ENCODE data around the gene SGMS1.

Gene SGMS1

GRCh38 chr10:50387007-50387731 is 236.6 kb downstream of the SGMS1 start:
- TF ChIP-seq, protein P1, sequence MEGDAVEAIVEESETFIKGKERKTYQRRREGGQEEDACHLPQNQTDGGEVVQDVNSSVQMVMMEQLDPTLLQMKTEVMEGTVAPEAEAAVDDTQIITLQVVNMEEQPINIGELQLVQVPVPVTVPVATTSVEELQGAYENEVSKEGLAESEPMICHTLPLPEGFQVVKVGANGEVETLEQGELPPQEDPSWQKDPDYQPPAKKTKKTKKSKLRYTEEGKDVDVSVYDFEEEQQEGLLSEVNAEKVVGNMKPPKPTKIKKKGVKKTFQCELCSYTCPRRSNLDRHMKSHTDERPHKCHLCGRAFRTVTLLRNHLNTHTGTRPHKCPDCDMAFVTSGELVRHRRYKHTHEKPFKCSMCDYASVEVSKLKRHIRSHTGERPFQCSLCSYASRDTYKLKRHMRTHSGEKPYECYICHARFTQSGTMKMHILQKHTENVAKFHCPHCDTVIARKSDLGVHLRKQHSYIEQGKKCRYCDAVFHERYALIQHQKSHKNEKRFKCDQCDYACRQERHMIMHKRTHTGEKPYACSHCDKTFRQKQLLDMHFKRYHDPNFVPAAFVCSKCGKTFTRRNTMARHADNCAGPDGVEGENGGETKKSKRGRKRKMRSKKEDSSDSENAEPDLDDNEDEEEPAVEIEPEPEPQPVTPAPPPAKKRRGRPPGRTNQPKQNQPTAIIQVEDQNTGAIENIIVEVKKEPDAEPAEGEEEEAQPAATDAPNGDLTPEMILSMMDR (IDR thresholded peaks at IDR 0.05; ENCODE audit: low read depth, low read length, missing control alignments) = no peak
- H3K4me3 ChIP-seq (ENCODE audit: low read depth, low read length) = no peak overlapping the region
- no peak for DNase-seq (ENCODE audit: low read depth)

DNA sequence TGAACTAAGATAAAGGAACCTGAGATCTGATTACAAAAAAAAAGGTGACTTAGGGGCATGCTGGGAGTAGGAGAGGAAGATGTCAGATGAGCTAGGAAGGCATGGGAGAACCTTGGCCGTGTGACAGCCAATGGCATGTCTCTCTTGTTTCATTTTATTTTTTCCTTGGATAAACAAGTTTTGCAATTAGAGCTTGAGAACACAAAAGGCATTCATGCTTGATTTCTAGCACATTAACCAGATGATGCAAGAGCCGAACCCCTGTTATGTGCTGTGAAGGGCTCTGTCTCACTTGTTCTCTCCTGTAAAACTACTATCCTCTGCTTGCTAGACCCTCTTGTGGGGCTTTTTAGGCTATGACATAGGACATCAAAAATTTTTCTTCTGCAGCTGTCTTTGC is 238.1 kb downstream of the SGMS1 start:
- TF ChIP-seq, protein P1 (IDR thresholded peaks at IDR 0.05; ENCODE audit: low read depth, low read length, missing control alignments) = no peak
- DNase-seq (ENCODE audit: low read depth) = no peak
- no peak overlapping the region for H3K4me3 ChIP-seq (ENCODE audit: low read depth, low read length)

DNA sequence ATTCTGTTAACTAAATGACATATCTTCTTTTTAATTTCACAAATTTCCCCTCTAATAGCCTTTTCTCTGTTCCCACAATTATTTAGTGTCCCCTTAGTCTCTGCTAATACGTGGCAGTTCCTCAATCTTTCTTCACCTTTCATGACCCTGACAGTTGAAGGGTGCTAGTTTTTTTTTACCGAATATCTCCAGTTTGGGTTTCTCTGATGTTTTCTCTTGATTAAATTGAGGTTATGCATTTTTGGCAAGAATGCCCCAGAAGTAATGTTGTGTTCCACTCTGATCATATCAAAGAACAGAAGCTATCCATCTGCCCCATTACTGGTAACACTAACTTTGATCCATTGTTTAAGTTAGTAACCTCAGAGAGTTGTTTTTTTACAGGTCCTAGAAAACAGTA is 238.9 kb downstream of the SGMS1 start:
- TF ChIP-seq, protein P1 (IDR thresholded peaks at IDR 0.05; ENCODE audit: low read depth, low read length, missing control alignments) = no peak
- no peak for DNase-seq (ENCODE audit: low read depth)
- H3K4me3 ChIP-seq (ENCODE audit: low read depth, low read length) = no peak overlapping the region

DNA sequence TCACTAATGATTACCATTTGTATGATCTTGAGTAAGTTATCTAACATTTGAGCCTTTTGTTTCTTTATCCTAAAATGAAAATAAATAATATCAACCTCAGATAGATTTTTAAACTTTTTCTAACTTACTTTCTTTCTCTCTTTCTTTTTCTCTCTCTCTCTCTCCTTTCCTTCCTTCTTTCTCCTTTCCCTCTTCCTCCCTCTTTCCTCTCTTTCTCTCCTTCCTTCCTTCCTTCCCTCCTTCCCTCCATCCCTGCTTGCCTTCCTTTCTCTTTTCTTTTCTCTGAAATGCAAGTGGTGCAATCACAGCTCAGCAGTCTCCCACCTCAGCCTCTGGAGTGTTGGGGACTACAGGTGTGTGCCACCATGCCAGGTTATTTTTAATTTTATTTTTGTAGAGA is 239.5 kb downstream of the SGMS1 start:
- DNase-seq (ENCODE audit: low read depth) = no peak
- TF ChIP-seq, protein P1 (IDR thresholded peaks at IDR 0.05; ENCODE audit: low read depth, low read length, missing control alignments) = no peak
- H3K4me3 ChIP-seq (ENCODE audit: low read depth, low read length) = no peak overlapping the region

DNA sequence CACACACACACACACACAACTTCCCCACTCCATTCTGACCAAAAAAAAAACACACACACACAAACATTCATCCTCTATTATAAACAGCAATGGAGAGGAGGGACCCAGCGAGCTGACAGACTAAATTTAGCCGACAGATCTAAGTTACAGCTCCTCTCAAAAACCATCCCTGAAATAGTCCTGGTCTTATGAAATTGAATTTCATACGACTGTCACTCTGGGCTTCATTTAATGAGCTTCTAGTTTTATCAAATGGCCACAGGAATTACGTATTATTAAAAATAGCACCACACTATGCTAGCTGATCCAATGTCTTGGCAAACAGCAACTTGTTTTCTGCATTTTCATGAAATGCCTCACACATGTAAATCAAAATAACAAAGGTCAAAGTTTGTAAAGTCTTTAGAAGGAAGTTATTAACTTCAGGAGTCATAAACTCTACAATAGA is 241.2 kb downstream of the SGMS1 start:
- TF ChIP-seq, protein P1 (IDR thresholded peaks at IDR 0.05; ENCODE audit: low read depth, low read length, missing control alignments) = no peak
- DNase-seq (ENCODE audit: low read depth) = no peak
- no peak overlapping the region for H3K4me3 ChIP-seq (ENCODE audit: low read depth, low read length)

DNA sequence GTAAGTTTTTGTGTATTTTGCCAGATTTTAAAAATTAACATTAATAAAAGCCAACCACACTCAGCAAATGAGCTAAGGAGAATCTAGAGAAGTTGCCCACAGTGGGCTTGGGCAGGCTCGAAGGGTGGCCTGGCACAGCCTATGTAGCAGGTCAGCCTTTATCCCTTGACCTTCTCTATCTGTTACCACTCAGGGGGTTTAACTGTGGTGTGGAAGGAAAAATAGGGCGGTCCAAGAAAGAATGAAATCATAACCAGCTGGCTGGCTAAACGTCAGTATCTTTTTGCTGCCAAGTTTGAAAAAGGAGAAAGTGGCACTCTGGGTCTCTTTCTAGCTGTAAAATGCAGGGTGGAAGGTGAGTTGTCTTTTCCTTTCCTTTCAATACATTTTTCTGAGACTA is 242.1 kb downstream of the SGMS1 start:
- no peak for DNase-seq (ENCODE audit: low read depth)
- TF ChIP-seq, protein P1 (IDR thresholded peaks at IDR 0.05; ENCODE audit: low read depth, low read length, missing control alignments) = no peak
- no peak overlapping the region for H3K4me3 ChIP-seq (ENCODE audit: low read depth, low read length)

GRCh38 chr10:50379616-50380015 is 244.1 kb downstream of the SGMS1 start:
- DNase-seq (ENCODE audit: low read depth) = no peak
- TF ChIP-seq, protein P1 (IDR thresholded peaks at IDR 0.05; ENCODE audit: low read depth, low read length, missing control alignments) = no peak

More at GRCh38 chr10:50379616-50380015, 244.1 kb downstream of the SGMS1 start:
- H3K4me3 ChIP-seq (ENCODE audit: low read depth, low read length) = no peak overlapping the region
